Stimulated activated CD4-positive, alpha-beta T cell treated with anti-CD3 and anti-CD28 coated beads, Interleukin-4, amount 100 ng/mL, for 4 hours (primary cell): ENCODE measurements around the gene GSTT2B.
"Not testable (repeated sequence)": the region's sequence is repeated elsewhere in the genome, so short reads cannot be mapped to it uniquely, and the experiment has no call there.

Experiments
- DNase-seq, 2 experiments: peaks; one replicate each; pipeline ENCODE4 v3.0.0-alpha.2; 2020

The GSTT2B gene

GRCh38 chr22:23984430-23984829, 23.4 kb upstream of the GSTT2B start:
- peak in 1 of 2 experiments; percentile 18 for DNase-seq

DNA sequence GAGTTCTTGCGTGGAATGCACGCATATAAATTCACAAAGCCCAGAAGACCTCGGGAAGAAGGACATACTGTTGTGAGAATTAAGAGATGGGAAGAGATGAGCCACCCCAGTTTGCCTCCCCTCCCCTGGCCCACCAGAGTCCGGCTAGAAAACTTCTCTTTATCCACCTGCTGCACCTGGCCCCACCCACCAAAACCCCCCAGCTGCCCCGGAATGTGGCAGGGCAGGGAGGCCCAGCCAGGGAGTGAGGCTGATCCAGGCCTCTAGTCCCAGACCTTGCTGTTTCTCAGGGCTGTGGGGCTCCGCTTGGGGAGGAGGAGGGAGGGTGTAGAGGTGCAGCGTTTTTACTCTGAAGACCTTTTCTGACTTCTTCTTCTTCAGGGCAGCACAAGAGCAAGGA, 19.6 kb upstream of the GSTT2B start:
- not testable (repeated sequence) for DNase-seq

- not testable (repeated sequence) for DNase-seq
Measured at GRCh38 chr22:23979557-23980240, 18.7 kb upstream of the GSTT2B start, which contains the start of gene GSTT2. TSS of gene GSTT2 (plus strand) at chr22:23980134.

DNA sequence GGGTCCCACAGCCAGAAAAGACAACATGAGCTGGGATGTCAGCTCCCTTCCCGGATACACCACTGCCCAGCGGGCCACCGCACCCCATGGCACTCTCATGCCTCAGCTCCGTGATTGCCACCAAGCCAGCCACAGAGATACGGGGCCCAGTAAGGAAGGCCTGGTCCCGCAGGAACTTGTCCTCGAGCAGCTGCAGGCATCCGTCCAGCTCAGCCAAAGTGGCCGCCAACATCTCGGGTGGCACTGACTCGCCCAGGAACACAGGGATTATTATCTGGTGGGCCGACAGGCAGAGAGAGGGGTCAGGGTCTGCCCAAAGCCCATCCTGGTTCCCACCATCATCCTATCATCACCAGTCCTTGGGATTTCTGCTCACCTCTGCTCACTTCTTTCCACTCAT, 16.3 kb upstream of the GSTT2B start:
- not testable (repeated sequence) for DNase-seq

- not testable (repeated sequence) for DNase-seq
Measured at GRCh38 chr22:23974836-23975352, 13.9 kb upstream of the GSTT2B start.

GRCh38 chr22:23974345-23974744, 13.3 kb upstream of the GSTT2B start, which contains the start of gene DDT:
TSS of gene DDT (minus strand) at chr22:23974441. CDS start at chr22:23974414, 27 bp downstream.
- not testable (repeated sequence) for DNase-seq

DNA sequence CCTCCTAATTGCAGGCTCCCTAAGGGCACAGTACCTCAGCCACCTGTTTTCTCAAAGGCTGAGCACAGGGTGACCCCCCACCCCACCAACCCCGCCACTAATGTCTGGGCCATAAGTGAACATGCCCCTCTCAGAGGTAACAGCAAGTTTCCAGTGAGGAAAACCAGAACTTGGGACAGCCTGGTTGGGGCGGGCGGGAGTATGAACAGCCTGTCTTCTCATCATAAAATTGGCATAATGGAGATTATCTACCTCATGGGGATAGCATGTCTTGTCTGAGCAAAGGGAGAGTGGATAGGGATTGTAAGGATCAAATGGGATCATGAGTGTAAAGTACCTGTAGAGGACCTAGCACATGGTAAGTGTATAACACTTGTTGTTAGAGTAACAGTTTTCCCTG, 10.9 kb upstream of the GSTT2B start:
- DNase-seq = not testable (repeated sequence)

DNA sequence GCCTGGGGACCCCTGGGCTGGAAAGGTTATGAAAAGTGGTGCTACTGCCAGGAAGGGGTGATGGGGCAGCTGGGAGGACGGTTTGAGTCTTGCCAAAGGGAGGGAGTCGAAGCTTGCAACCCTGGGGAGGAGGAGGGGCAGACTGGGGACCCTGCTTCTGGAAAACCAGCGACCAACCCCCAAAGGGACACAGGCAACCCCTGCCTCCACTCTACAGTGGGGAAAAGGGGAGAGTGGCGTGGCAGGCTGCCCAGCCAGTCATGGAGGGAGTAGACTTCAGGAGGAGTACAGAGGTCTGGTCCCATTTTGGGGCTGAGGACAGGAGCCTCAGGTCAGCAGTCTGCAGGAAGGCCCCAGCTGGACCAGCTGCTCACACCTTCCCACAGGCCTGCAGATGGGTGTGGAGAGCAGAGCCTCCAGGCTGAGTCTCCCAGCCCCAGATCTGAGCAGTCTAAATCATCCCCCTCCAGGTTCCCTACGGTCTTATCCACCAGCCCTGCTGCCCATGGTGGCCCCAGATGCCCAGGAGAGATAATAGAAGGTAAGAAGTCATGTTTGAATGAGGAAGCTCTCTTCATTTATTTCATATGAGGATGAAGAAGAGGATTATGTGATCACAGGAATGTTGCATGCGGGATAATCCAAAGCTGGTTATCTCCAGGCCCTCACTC, 10.0 kb upstream of the GSTT2B start:
- no peak for DNase-seq

DNA sequence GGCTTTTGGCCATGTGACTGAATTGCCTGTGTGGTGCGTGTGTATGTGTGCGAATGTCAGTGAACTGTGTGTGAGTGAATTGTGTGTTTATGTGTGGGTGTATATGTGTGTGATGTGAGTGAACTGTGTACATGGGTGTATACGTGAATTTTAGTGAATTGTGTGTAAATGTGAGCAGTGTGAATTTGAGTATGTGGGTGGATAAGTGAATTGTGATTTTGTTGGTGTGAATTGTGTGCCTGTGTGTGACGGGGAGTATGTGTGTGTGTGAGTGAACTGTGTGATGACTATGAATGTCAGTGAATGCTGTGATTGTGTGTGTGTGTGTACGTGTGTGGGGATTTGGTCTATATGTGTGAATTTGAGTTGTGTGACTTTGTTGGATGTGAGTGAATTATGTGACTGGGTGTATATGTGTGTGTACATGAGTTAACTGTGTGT, 9.2 kb upstream of the GSTT2B start:
- no peak for DNase-seq

DNA sequence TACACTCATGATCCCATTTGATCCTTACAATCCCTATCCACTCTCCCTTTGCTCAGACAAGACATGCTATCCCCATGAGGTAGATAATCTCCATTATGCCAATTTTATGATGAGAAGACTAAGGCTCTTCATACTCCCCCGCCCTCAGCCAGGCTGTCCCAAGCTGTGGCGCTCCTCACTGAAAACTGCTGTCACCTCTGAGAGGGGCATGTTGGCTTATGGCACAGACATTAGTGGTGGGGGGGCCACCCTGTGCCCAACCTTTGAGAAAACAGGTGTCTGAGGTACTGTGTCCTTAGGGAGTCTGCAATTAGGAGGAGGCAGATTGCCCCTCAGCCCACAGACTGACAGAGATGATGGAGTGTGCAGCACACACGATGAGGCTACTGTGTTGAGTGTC, 8.1 kb upstream of the GSTT2B start:
- DNase-seq = no peak

DNA sequence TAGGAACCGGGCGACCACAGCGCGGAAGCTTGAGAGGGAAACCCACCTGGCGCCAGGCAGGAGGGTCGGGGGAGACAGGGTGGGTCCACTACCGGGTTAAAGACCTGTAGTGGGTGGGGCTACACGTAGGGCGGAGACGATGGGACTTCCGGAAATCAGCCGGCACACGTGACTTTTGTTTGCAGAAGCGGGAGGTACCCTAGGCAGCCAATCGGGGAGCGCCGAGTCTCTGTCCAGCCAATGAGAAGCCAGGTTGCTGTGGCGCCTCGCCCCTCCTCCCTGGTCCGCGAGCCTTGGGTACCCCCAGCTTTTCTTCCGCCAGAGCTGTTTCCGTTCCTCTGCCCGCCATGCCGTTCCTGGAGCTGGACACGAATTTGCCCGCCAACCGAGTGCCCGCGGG, 5.6 kb upstream of the GSTT2B start, which contains the start of gene DDTL:
Gene DDTL (plus strand): TSS at position 321 of the 400 bp plus-strand sequence. CDS start 27 bp downstream, at position 348.
- DNase-seq = not testable (repeated sequence)

- not testable (repeated sequence) for DNase-seq
Measured at GRCh38 chr22:23966094-23966493, 5.1 kb upstream of the GSTT2B start.

DNA sequence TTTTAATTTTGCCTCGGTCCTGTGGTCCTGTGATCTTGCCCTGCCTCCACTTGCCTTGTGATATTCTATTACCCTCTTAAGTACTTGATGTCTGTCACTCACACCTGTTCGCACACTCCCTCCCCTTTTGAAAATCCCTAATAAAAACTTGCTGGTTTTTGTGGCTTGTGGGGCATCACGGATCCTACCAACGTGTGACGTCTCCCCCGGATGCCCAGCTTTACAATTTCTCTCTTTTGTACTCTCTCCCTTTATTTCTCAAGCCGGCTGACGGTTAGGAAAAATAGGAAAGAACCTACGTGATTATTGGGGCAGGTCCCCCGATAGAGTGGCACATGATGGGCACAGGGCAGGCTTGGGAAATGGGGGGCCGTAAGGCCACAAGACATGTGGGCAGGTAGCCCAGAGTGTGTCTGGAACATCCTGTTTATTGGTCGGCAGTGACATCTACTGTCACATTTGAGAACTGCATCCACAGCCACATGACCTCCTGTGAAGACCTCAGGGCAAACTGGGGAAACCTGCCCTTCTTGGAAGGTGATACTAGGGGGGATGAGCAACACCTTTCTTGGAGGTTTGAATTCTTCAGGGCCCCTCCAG, 4.6 kb downstream of the GSTT2B start:
- DNase-seq = peak; percentile 73 to 74

DNA sequence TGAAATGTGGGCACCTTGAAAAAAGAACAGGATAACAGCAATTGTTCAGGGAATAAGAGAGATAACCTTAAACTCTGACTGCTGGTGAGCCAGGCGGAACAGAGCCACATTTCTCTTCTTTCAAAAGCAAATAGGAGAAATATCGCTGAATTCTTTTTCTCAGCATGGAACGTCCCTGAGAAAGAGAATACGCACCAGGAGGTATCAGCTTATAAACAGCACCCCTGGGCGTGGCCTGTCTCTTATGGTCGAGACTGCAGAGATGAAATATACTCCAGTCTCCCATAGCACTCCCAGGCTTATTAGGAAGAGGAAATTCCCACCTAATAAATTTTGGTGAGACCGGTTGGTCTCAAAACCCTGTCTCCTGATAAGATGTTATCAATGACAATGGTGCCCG, 5.1 kb downstream of the GSTT2B start:
- not testable (repeated sequence) for DNase-seq

GRCh38 chr22:23954991-23955305, 6.0 kb downstream of the GSTT2B start:
- DNase-seq = not testable (repeated sequence)

DNA sequence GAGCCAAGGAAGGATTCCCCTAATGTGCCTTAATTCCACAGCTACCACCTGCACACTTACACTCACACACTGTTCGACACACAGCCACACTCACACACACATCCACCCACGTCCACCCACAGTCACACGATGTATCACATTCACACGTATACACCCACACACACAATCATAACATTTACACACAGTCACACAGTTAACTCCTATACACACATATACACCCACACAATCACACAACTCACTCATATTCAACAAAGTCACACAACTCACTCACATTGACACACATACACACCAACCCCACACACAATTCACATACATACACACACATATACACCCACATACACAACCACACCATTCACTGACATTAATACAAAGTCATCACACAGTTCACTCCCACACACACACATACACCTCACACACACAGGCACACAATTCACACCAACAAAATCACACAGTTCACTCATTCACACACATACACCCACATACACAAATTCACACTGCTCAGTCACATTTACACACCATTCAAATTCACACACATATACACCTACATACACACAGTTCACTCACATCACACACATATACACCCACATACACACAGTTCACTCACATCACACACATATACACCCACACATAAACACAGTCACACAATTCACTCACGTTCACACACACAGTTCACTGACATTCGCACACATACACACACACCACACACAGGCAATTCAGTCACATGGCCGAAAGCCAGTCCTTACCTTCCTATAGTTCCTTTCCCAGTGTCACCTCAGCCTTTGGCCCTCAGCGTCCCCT, 6.6 kb downstream of the GSTT2B start:
- DNase-seq = not testable (repeated sequence)

DNA sequence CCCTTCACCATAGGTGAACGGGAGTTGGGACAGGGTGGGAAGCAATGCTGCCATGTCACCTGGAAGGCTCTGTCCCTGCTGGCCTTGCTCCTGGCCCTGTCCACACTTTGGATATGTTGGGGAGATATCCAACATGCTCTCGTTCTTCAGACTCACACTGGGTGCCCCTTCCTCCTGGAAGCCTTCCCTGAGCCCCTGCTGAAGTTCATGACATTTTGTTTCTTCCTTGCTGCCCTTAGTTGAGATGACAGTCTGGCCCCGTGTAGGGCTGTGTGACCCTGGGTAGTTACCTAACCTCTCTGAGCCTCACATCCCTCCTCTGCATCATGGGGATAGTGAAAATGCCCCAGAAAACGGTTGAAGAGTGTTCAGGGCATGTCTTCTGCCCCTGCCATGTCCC, 7.5 kb downstream of the GSTT2B start:
- DNase-seq = not testable (repeated sequence)

DNA sequence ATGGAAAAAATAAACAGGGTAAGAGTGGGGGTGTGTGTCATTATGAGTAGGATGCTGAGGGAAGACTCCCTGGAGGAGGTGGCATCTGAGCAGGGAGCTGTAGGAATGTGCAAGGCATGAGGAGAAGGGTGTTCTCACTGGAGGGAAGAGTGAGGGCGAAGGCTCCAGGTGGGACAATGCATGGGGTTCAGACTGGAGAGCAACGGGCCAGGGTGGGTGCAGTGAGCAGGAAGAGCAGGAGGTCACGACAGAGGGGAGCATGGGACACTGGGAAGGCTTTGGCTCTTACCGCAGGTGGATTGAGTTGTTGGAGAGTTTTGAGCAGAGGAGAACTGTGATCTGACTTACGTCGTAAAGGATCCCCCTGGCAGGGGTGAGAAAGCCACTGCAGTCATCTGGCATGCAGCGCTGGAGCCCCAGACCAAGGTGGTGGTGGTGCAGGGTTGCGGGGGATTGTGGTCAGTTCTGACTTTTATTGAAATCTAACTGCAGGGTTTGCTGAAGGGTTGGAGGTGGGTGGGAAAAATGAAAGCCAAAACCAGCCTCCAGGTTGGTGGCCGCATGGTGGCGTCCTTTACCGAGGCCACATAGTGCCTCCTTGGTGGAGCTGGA, 8.1 kb downstream of the GSTT2B start:
- not testable (repeated sequence) for DNase-seq

GRCh38 chr22:23951383-23951782, 9.6 kb downstream of the GSTT2B start:
- not testable (repeated sequence) for DNase-seq

DNA sequence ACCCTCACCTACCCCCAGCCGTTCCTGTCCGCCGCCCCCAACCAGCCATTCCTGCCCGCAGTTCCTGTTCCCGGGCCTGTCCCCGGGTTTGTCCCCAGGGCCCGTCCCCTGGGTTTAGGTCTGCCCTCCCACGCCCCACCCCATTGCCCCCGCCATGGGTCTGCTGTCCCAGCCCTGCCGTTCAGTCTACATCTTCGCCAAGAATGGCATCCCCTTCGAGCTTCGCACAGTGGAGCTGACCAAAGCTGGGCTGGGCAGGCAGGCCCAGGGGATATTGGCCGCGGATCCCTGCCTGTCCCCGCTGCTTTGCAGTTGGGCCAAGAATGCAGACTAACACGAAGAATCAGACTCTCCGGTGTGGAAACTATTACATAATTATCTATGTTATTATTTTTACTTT, 11.2 kb downstream of the GSTT2B start:
- DNase-seq = not testable (repeated sequence)

DNA sequence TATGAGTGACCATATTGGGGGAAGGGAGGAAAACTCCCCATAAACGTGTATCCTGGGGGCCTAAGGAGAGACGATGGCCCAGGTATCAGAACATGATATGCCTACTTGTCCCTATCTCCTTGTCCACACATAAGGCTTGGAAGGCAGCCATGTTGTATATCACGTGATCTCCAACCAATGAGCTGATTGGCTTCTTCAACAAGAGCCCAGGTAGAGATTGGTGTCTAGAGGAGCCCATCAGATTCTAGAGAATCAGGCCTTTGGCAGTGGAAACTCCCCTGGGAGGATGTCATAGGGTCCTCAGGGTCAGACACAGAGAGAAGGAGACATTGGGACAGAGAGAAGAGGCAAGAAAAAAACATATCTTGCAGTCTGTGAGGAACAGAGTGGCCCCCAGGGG, 13.6 kb downstream of the GSTT2B start:
- not testable (repeated sequence) for DNase-seq

DNA sequence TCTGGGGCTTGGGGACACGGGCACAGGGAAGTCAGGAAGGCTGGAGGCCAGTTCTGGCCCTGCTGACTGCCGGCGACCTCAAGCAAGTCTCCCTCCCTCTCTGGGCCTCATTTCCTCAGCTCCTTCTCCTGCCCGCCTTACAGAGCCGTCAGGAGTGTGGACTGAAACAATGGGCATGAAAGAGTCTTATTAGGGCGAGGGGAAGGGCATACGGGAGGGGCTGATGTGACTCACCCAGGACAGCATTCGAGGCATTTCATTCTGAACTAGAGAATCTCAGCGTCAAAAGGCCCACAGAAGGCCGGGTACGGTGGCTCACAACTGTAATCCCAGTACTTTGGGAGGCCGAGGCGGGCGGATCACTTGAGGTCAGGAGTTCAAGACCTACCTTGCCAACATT, 20.8 kb downstream of the GSTT2B start:
- not testable (repeated sequence) for DNase-seq
